PC-9 (cell line): Measurements from ENCODE around the gene SPEN. TPM values are rescaled to one million over a fixed set of nuclear protein-coding genes. Genes with fewer than 3 reads are reported as not detected.

Experiments
- BruUV-seq: library from RNA; stranded (reverse); fragments of 400-500 nt; replicated peaks from 2 replicates; lab custom pipeline; 2021; lab: Mats Ljungman, UMichigan
- CTCF ChIA-PET: fragments of 300-600 bp; sonication (Branson Sonifier 250); formaldehyde crosslinking; loops from one replicate; lab custom pipeline; 2022; ENCODE audit warnings: antibody characterized with exemption; lab: Charles Lee
- POLR2A ChIA-PET: fragments of 300-600 bp; sonication (Branson Sonifier 250); formaldehyde crosslinking; loops from one replicate; lab custom pipeline; 2022; ENCODE audit warnings: antibody characterized with exemption; ENCODE audit not compliant: unreplicated experiment; lab: Charles Lee
- DNase-seq, 2 experiments: peaks; one replicate each; pipeline versions ENCODE4 v3.0.0 to v3.0.0-alpha.2; 2015 to 2022; ENCODE audit warnings: mixed read lengths in 1 of 2
- H2AFZ ChIP-seq: fragments of 200-600 bp; sonication (generic); 2 replicates; pipeline ENCODE4 v1.8.1; 2017; ENCODE audit warnings: antibody characterized with exemption
- H3F3A ChIP-seq: fragments of 200-600 bp; sonication (generic); 2 replicates; pipeline ENCODE4 v1.8.1; 2017; ENCODE audit warnings: antibody characterized with exemption, mild to moderate bottlenecking, low read depth; ENCODE audit not compliant: insufficient read depth
- H3K27ac ChIP-seq: fragments of 200-600 bp; sonication (generic); 2 replicates; pipeline ENCODE4 v1.6.1; 2016; ENCODE audit warnings: mixed run types
- H3K27me3 ChIP-seq: fragments of 200-600 bp; sonication (generic); 2 replicates; pipeline ENCODE4 v1.6.1; 2016; ENCODE audit warnings: low read depth, mixed run types; ENCODE audit not compliant: insufficient read depth
- H3K36me3 ChIP-seq: fragments of 200-600 bp; sonication (generic); 2 replicates; pipeline ENCODE4 v1.6.1; 2016; ENCODE audit warnings: low read depth, mixed run types
- H3K4me1 ChIP-seq: fragments of 200-600 bp; sonication (generic); replicated peaks from 2 replicates; pipeline ENCODE4 v1.6.1; 2016; ENCODE audit warnings: mixed run types; ENCODE audit not compliant: insufficient read depth
- H3K4me2 ChIP-seq: fragments of 200-600 bp; sonication (generic); 2 replicates; pipeline ENCODE4 v1.6.1; 2017; ENCODE audit warnings: mixed run types
- H3K4me3 ChIP-seq: fragments of 200-600 bp; sonication (generic); 2 replicates; pipeline ENCODE4 v1.6.1; 2016; ENCODE audit warnings: mixed run types
- H3K79me2 ChIP-seq: fragments of 200-600 bp; sonication (generic); 2 replicates; pipeline ENCODE4 v1.6.1; 2017; ENCODE audit warnings: low read depth, mixed run types
- H3K9me2 ChIP-seq: fragments of 200-600 bp; sonication (generic); 2 replicates; pipeline ENCODE4 v1.8.1; 2017; ENCODE audit warnings: mild to moderate bottlenecking; ENCODE audit not compliant: insufficient read depth
- H3K9me3 ChIP-seq: fragments of 200-600 bp; sonication (generic); 2 replicates; pipeline ENCODE4 v1.8.1; 2016; ENCODE audit warnings: low read depth; ENCODE audit not compliant: insufficient read depth
- H4K20me1 ChIP-seq: fragments of 200-600 bp; sonication (generic); 2 replicates; pipeline ENCODE4 v1.8.1; 2017; ENCODE audit not compliant: insufficient read depth
- EZH2 ChIP-seq: fragments of 200-600 bp; sonication (generic); IDR thresholded peaks from 2 replicates; pipeline ENCODE4 v1.8.0; 2017; ENCODE audit warnings: antibody characterized with exemption, low read depth
- intact Hi-C: fragments of 100-400 bp; cut with micrococcal nuclease; formaldehyde crosslinking; loops from one replicate; pipeline ENCODE4 v1.10.0; 2022; ENCODE audit not compliant: unreplicated experiment
- total RNA-seq: library from RNA; stranded (reverse); gene quantifications from 2 replicates; pipeline ENCODE4 v1.2.3, GENCODE V29; 2021
- TF ChIP-seq, protein P1 (sequence below): fragments of 200-600 bp; sonication (generic); conservative IDR thresholded peaks from 2 replicates; pipeline ENCODE4 v1.6.1; 2017; ENCODE audit warnings: mixed run types, antibody characterized with exemption, mild to moderate bottlenecking, moderate library complexity

Gene SPEN
- total RNA-seq, 1 experiment from 2014 or later: 46.8 TPM

DNA sequence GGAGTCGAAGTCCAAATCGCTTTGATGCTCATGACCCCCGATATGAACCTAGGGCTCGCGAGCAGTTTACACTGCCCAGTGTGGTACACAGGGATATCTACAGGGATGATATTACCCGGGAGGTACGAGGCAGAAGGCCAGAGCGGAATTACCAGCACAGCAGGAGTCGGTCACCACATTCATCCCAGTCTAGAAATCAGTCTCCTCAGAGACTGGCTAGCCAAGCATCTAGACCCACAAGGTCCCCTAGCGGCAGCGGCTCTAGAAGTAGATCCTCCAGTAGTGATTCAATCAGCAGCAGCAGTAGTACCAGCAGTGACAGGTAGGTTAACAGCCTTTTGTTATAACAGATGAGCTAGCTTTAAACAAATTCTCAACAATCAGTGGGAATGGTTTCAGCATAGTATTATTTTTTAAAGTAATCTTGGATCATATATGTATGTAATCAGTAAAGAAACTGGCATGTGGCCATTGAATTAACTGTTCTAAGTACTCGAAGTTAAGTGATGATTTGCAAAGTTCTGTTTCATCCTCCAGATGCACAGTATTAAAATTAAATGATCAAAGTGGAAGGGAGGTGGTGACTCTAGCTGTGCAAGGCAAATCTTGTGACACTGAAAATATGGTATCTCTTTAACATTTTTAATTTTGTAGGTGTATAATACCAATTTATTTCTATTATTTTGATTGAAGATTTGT is 29.0 kb downstream of the SPEN start:
- CTCF ChIA-PET: interaction anchor here (0.5 kb wide), 1 partner anchor 25 kb away, joined by 4 read pairs; no protein-coding TSS in a partner anchor

DNA sequence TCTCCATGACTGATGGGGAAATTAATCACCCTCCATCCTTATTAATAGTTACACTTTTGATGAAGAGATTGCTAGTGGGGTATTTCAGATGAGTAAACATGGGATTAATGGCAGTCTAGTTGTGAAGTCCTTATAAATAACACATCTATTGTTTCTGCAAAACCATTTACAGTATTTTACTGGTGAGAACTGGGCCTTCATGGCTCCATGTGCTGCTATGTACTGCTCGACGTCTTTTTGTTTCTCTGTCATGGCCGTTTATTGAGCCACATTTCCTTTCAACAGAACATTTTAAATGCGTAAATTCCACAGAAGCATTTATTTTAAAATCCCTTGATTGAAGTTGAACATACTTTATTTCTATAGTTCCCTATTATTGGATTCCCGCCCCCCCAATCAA is 34.5 kb downstream of the SPEN start:
- Histone ChIP-seq H4K20me1 (peaks cover 19% of the 10 kb centered on the region), H3K79me2 (peaks cover 98% of the 10 kb centered on the region), H2AFZ (no peak overlapping the region), H3K9me3 (no peaks in the 10 kb centered on the region), H3F3A (peaks cover 20% of the 10 kb centered on the region), H3K36me3 (0 out of 2 replicates have a peak, but pooled peaks cover 5% of the 10 kb centered on the region), H3K4me2 (no peak overlapping the region), H3K27ac (no peak overlapping the region), H3K27me3 (no peaks in the 10 kb centered on the region), H3K9me2 (no peaks in the 10 kb centered on the region), H3K4me1 (peaks cover 22% of the 10 kb centered on the region), H3K4me3 (no peak overlapping the region)
- ChIA-PET CTCF (no interaction called here), POLR2A (no interaction called here)
- no TSS peak for BruUV-seq
- intact Hi-C loops: no loop called here
- no peak for DNase-seq
- TF ChIP-seq, protein P1, sequence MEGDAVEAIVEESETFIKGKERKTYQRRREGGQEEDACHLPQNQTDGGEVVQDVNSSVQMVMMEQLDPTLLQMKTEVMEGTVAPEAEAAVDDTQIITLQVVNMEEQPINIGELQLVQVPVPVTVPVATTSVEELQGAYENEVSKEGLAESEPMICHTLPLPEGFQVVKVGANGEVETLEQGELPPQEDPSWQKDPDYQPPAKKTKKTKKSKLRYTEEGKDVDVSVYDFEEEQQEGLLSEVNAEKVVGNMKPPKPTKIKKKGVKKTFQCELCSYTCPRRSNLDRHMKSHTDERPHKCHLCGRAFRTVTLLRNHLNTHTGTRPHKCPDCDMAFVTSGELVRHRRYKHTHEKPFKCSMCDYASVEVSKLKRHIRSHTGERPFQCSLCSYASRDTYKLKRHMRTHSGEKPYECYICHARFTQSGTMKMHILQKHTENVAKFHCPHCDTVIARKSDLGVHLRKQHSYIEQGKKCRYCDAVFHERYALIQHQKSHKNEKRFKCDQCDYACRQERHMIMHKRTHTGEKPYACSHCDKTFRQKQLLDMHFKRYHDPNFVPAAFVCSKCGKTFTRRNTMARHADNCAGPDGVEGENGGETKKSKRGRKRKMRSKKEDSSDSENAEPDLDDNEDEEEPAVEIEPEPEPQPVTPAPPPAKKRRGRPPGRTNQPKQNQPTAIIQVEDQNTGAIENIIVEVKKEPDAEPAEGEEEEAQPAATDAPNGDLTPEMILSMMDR: no peak
- TF ChIP-seq EZH2: no peak

More for the DNA sequence above, 29.0 kb downstream of the SPEN start:
- no peak for DNase-seq
- Histone ChIP-seq H3K27me3 (no peaks in the 10 kb centered on the region), H3K79me2 (peaks cover 99% of the 10 kb centered on the region), H3K4me3 (no peak overlapping the region), H3K9me2 (no peaks in the 10 kb centered on the region), H3F3A (peaks cover 9% of the 10 kb centered on the region; the same call in 1 of the 2 replicates), H2AFZ (no peak overlapping the region), H3K4me2 (no peak overlapping the region), H3K36me3 (peaks cover 10% of the 10 kb centered on the region; the same call in 1 of the 2 replicates), H3K27ac (no peak overlapping the region), H4K20me1 (peaks cover 47% of the 10 kb centered on the region), H3K4me1 (no peaks in the 10 kb centered on the region), H3K9me3 (no peaks in the 10 kb centered on the region)
- TF ChIP-seq EZH2: no peak
- TF ChIP-seq, protein P1: no peak
- intact Hi-C loops: no loop called here
- no TSS peak for BruUV-seq
- POLR2A ChIA-PET: interaction anchor here (0.6 to 0.7 kb wide), 2 partner anchors 35 to 90 kb away, joined by 3 to 5 read pairs; no protein-coding TSS in a partner anchor

DNA sequence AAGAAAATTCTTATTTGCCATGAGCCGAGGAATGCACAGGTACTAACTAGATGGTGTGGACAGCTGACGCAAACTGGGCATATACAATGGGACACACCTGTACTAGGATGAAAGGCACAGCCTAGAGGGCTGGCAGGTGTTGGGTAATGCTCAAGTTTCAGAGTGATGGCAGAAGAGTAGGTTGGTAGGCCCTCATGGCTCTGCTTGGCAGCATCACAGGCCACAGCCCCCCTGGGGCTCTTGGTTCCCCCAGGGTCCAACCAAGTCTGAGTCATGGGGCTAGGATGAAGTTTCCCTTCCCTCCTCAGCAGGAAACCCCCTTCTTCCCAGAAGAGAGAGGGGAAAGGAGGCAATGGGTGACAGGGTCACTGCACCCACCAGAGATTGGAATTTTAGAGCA is 35.2 kb downstream of the SPEN start:
- H3K36me3 ChIP-seq: 0 out of 2 replicates have a peak, but pooled peaks cover 5% of the 10 kb centered on the region
- no peaks in the 10 kb centered on the region for H3K27me3 ChIP-seq
- no peak overlapping the region for H2AFZ ChIP-seq
- H3K4me1 ChIP-seq: peaks cover 23% of the 10 kb centered on the region
- peaks cover 25% of the 10 kb centered on the region for H4K20me1 ChIP-seq
- no peak overlapping the region; the same call in 1 of the 2 replicates for H3K27ac ChIP-seq
- ChIA-PET POLR2A (interaction anchor here (0.7 kb wide), 1 partner anchor 67 kb away, joined by 5 read pairs; no protein-coding TSS in a partner anchor), CTCF (no interaction called here)
- H3K79me2 ChIP-seq: peaks cover 98% of the 10 kb centered on the region
- no peak for DNase-seq
- intact Hi-C loops: no loop called here
- no peak overlapping the region for H3K4me3 ChIP-seq
- peaks cover 20% of the 10 kb centered on the region for H3F3A ChIP-seq
- BruUV-seq: no TSS peak
- no peak overlapping the region for H3K4me2 ChIP-seq
- no peaks in the 10 kb centered on the region for H3K9me3 ChIP-seq
- TF ChIP-seq EZH2: no peak
- TF ChIP-seq, protein P1: no peak
- H3K9me2 ChIP-seq: no peaks in the 10 kb centered on the region
